WTC11 (cell line): Measurements from ENCODE around the gene CEBPZOS. TPM values are rescaled to one million over a fixed set of nuclear protein-coding genes. Genes with fewer than 3 reads are reported as not detected.
A peak's percentile ranks its signal among the peaks of the same experiment; 100 is the strongest.

ENCODE experiments used
- ATAC-seq: fragments of 200-7000 bp; cut with Tn5 transposase; 2 replicates; pipeline ENCODE4 v1.10.0; 2021; ENCODE audit warnings: mild to moderate bottlenecking, moderate library complexity
- CTCF ChIA-PET: fragments of 300-600 bp; sonication (Branson Sonifier 250); formaldehyde crosslinking; loops from one replicate; lab custom pipeline; 2021; ENCODE audit warnings: antibody characterized with exemption; lab: Charles Lee
- POLR2A ChIA-PET: fragments of 350-600 bp; sonication (Branson Sonifier 250); formaldehyde crosslinking; loops from one replicate; lab custom pipeline; 2021; ENCODE audit warnings: antibody characterized with exemption; lab: Charles Lee
- DNase-seq: peaks from one replicate; pipeline ENCODE4 v3.0.0; 2021; ENCODE audit warnings: low spot score
- H3K27ac Mint-ChIP-seq: 2 replicates; pipeline ENCODE4 v1.8.0; 2021; ENCODE audit warnings: mixed read lengths
- H3K27me3 Mint-ChIP-seq: 2 replicates; pipeline ENCODE4 v1.8.0; 2021; ENCODE audit warnings: low read depth, mild to moderate bottlenecking, moderate library complexity, mixed read lengths
- H3K36me3 Mint-ChIP-seq: 2 replicates; pipeline ENCODE4 v1.8.0; 2021; ENCODE audit warnings: mixed read lengths
- H3K4me1 Mint-ChIP-seq: 2 replicates; pipeline ENCODE4 v1.8.0; 2022; ENCODE audit warnings: mixed read lengths
- H3K4me3 Mint-ChIP-seq: 2 replicates; pipeline ENCODE4 v1.8.0; 2021; ENCODE audit warnings: mild to moderate bottlenecking, moderate library complexity, mixed read lengths
- H3K9me3 Mint-ChIP-seq: 2 replicates; pipeline ENCODE4 v1.8.0; 2021; ENCODE audit warnings: mixed read lengths
- AFF4 ChIP-seq: sonication (generic); formaldehyde crosslinking; IDR thresholded peaks from 2 replicates; pipeline ENCODE4 v1.8.1; 2023; ENCODE audit warnings: mild to moderate bottlenecking, missing genetic modification reagents, borderline replicate concordance
- ATF3 ChIP-seq: sonication (generic); formaldehyde crosslinking; conservative IDR thresholded peaks from 2 replicates; pipeline ENCODE4 v1.8.1; 2022; ENCODE audit warnings: mild to moderate bottlenecking, missing genetic modification reagents
- CDX4 ChIP-seq: fragments of 250-450 bp; sonication (Bioruptor Pico); IDR thresholded peaks from 2 replicates; pipeline ENCODE4 v1.9.0; 2021; ENCODE audit warnings: moderate library complexity, mild to moderate bottlenecking, inconsistent platforms, borderline replicate concordance
- CTCF ChIP-seq: fragments of 200-600 bp; IDR thresholded peaks from 2 replicates; pipeline ENCODE4 v1.8.0; 2022; ENCODE audit warnings: antibody characterized with exemption
- E2F4 ChIP-seq: sonication (generic); formaldehyde crosslinking; IDR thresholded peaks from 2 replicates; pipeline ENCODE4 v1.8.1; 2022; ENCODE audit warnings: low read depth, mild to moderate bottlenecking, moderate library complexity, missing genetic modification reagents, borderline replicate concordance
- FOXP1 ChIP-seq: sonication (generic); formaldehyde crosslinking; IDR thresholded peaks from 2 replicates; pipeline ENCODE4 v1.8.0; 2022; ENCODE audit warnings: missing genetic modification reagents, mild to moderate bottlenecking, moderate library complexity, borderline replicate concordance
- IRF2 ChIP-seq: sonication (generic); formaldehyde crosslinking; IDR thresholded peaks from 2 replicates; pipeline ENCODE4 v1.8.0; 2022; ENCODE audit warnings: low read depth, missing genetic modification reagents, borderline replicate concordance
- JUN ChIP-seq: sonication (generic); formaldehyde crosslinking; IDR thresholded peaks from 2 replicates; pipeline ENCODE4 v1.8.0; 2023; ENCODE audit warnings: mild to moderate bottlenecking, missing genetic modification reagents
- NFE2L1 ChIP-seq: sonication (generic); formaldehyde crosslinking; IDR thresholded peaks from 2 replicates; pipeline ENCODE4 v1.8.1; 2023; ENCODE audit warnings: missing genetic modification reagents
- SMAD3 ChIP-seq: sonication (generic); formaldehyde crosslinking; IDR thresholded peaks from 2 replicates; pipeline ENCODE4 v1.8.0; 2022; ENCODE audit warnings: missing genetic modification reagents, mild to moderate bottlenecking, borderline replicate concordance
- SMAD4 ChIP-seq: sonication (generic); formaldehyde crosslinking; IDR thresholded peaks from 2 replicates; pipeline ENCODE4 v1.8.0; 2022; ENCODE audit warnings: mild to moderate bottlenecking, missing genetic modification reagents
- TCF7 ChIP-seq: sonication (generic); formaldehyde crosslinking; IDR thresholded peaks from 2 replicates; pipeline ENCODE4 v1.8.0; 2022; ENCODE audit warnings: mild to moderate bottlenecking, low read depth, missing genetic modification reagents, moderate library complexity
- ZNF263 ChIP-seq: sonication (generic); formaldehyde crosslinking; IDR thresholded peaks from 2 replicates; pipeline ENCODE4 v1.8.1; 2022; ENCODE audit warnings: low read depth, mild to moderate bottlenecking, moderate library complexity, missing genetic modification reagents
- ZNF512 ChIP-seq: sonication (generic); formaldehyde crosslinking; IDR thresholded peaks from 2 replicates; pipeline ENCODE4 v1.8.1; 2022; ENCODE audit warnings: missing genetic modification reagents, borderline replicate concordance
- ZNF532 ChIP-seq: fragments of 250-450 bp; sonication (Bioruptor Pico); IDR thresholded peaks from 2 replicates; pipeline ENCODE4 v1.9.0; 2021; ENCODE audit warnings: mild to moderate bottlenecking, borderline replicate concordance
- total RNA-seq: library from RNA; stranded (reverse); gene quantifications from 3 replicates; pipeline ENCODE4 v1.2.3, GENCODE V29; 2021

The CEBPZOS gene
- total RNA-seq, 1 experiment from 2014 or later = 129 TPM

- no peak for ATAC-seq
- H3K4me3 Mint-ChIP-seq = peak overlapping the region; percentile 95
- peaks cover 7% of the 10 kb centered on the region for H3K9me3 Mint-ChIP-seq
- TF ChIP-seq NFE2L1 (CRISPR knock-in tag) (no peak), TCF7 (no peak), JUN (CRISPR knock-in tag) (no peak), FOXP1 (CRISPR knock-in tag) (no peak)
- TF ChIP-seq, all 79 proteins: peak for 0
- Mint-ChIP-seq H3K27ac (peak overlapping the region; percentile 98), H3K36me3 (peaks cover 55% of the 10 kb centered on the region), H3K27me3 (peaks cover 2% of the 10 kb centered on the region; the same call in 1 of the 2 replicates), H3K4me1 (peaks cover 49% of the 10 kb centered on the region)
- DNase-seq = no peak
- CTCF ChIA-PET = interaction anchor here (0.9 to 1.9 kb wide), 4 partner anchors 9 to 31 kb away, joined by 3 to 4 read pairs (median 4); no protein-coding TSS in a partner anchor
- POLR2A ChIA-PET = no interaction called here
Observed at GRCh38 chr2:37198681-37199065, 2.4 kb downstream of the CEBPZOS start.

- Mint-ChIP-seq H3K36me3 (peaks cover 78% of the 10 kb centered on the region), H3K27ac (peak overlapping the region; percentile 94), H3K4me3 (no peak overlapping the region), H3K27me3 (peaks cover 2% of the 10 kb centered on the region; the same call in 1 of the 2 replicates), H3K4me1 (peaks cover 64% of the 10 kb centered on the region), H3K9me3 (peaks cover 18% of the 10 kb centered on the region)
- DNase-seq (no peak), ATAC-seq (no peak)
- ChIA-PET POLR2A (no interaction called here), CTCF (no interaction called here)
- TF ChIP-seq ATF3 (CRISPR knock-in tag) = no peak
- no peak for TF ChIP-seq E2F4 (CRISPR knock-in tag)
- no peak for TF ChIP-seq SMAD3 (CRISPR knock-in tag)
- TF ChIP-seq SMAD4 (CRISPR knock-in tag) = no peak
- no peak for TF ChIP-seq ZNF263
- TF ChIP-seq ZNF532 = no peak
- TF ChIP-seq CTCF = no peak
- no peak for TF ChIP-seq AFF4 (CRISPR knock-in tag)
- TF ChIP-seq CDX4 = no peak
- no peak for TF ChIP-seq ZNF512 (CRISPR knock-in tag)
- no peak for TF ChIP-seq IRF2 (CRISPR knock-in tag)
Observed at GRCh38 chr2:37201208-37201607, 4.9 kb downstream of the CEBPZOS start.
